Ectodermal cell (in vitro differentiated cells): ENCODE data around the gene RBKS.

Source experiments
- H3K27ac ChIP-seq: 2 replicates; pipeline ENCODE4 v1.7.0; 2013; ENCODE audit warnings: mild to moderate bottlenecking, low read depth, low read length; ENCODE audit not compliant: insufficient read depth, poor library complexity, severe bottlenecking
- H3K27me3 ChIP-seq: 2 replicates; pipeline ENCODE4 v1.7.0; 2013; ENCODE audit warnings: mild to moderate bottlenecking, low read length; ENCODE audit not compliant: insufficient read depth, control insufficient read depth, poor library complexity, severe bottlenecking
- H3K36me3 ChIP-seq: one replicate; pipeline ENCODE4 v1.7.0; 2013; ENCODE audit warnings: low read length; ENCODE audit not compliant: control insufficient read depth, insufficient read depth
- H3K4me1 ChIP-seq: one replicate; pipeline ENCODE4 v1.7.0; 2013; ENCODE audit warnings: low read length; ENCODE audit not compliant: control insufficient read depth, insufficient read depth
- H3K4me3 ChIP-seq: 2 replicates; pipeline ENCODE4 v1.7.0; 2013; ENCODE audit warnings: low read depth, low read length, control low read depth; ENCODE audit not compliant: insufficient read depth
- H3K9me3 ChIP-seq: 2 replicates; pipeline ENCODE4 v1.7.0; 2013; ENCODE audit warnings: mild to moderate bottlenecking, low read length, moderate library complexity; ENCODE audit not compliant: control insufficient read depth
- WGBS, 2 experiments: methylation state at CpG; one replicate each; pipeline ENCODE4 v1.1.7; 2013; ENCODE audit warnings: missing lambda C conversion rate in 2 of 2; 5-methylcytosine and 5-hydroxymethylcytosine counted together

The RBKS gene

DNA sequence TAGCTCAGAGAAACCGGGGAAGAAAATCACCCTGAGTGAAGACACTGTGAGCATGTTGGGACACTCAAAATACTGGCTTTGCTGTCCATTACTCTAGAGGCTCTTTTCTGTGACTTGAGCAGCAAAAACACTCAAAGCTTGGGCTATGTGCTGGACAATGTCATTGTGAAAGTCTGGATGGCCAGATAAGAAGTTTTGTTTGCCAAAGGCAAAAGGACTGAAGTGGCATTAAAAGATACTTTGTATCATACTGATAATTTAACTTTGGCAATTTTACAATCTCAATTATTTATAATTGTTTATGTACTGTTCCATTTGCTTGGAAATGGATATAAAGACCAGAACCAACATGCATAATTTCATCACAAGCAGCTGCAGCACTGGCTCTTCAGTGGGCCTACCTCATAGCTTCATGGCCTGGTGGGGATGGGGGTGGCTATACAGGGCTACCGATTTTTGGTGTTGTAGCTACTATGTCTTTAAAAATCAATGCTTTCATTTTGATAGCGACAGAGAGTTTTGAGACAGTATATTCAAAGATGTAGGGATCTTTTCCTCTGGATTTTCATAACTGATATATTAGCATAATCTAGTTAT, 51.1 kb downstream of the RBKS start:
- Histone ChIP-seq H3K27me3 (no peaks in the 10 kb centered on the region), H3K4me3 (no peak overlapping the region), H3K9me3 (no peaks in the 10 kb centered on the region), H3K36me3 (no peaks in the 10 kb centered on the region), H3K27ac (no peak overlapping the region), H3K4me1 (no peaks in the 10 kb centered on the region)
- 65 to 77% methylated on average over 1 to 3 of the region's 3 CpGs for WGBS, 2 experiments

DNA sequence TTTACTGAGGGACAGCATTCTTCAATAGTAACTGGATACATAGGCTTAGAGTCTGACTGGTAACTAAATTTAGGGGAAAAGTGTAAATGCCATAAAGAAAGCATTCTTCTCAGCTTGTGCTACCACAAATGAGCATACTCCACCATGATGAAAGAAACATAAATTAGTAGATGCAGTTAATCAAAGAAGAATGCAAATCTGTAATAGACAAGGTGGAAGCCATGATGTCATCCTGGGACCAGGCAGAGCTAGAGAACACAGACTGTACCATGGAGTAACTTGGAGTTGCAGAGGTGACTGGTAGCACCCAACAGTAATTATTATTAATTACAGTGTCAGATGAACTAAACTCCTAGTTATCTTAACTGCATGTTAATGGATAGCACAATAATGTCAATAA, 51.7 kb downstream of the RBKS start:
- H3K4me1 ChIP-seq: no peaks in the 10 kb centered on the region
- H3K27me3 ChIP-seq: no peaks in the 10 kb centered on the region
- H3K4me3 ChIP-seq: no peak overlapping the region
- no peak overlapping the region for H3K27ac ChIP-seq
- no peaks in the 10 kb centered on the region for H3K36me3 ChIP-seq
- H3K9me3 ChIP-seq: no peaks in the 10 kb centered on the region

DNA sequence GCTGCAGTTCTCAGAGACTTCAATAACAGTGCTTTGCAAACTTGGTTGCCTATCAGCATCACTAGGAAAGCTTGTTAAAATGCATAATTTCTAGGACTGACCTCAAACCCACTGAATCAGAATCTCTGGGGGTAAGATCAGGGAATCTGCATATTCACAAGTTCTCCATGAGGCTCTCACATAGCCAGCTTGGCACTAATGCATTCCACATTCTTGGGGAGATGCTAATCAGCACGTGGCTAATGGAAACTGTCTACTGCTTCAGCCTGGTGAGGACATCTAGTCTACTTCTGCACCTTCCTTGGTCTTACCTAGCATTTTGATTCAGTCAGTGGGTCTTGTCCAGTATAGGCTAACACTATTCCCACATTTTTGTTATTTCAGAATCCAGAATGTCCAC, 56.3 kb downstream of the RBKS start:
- 42 to 45% methylated on average over 1 of the region's 1 CpG for WGBS, 2 experiments

DNA sequence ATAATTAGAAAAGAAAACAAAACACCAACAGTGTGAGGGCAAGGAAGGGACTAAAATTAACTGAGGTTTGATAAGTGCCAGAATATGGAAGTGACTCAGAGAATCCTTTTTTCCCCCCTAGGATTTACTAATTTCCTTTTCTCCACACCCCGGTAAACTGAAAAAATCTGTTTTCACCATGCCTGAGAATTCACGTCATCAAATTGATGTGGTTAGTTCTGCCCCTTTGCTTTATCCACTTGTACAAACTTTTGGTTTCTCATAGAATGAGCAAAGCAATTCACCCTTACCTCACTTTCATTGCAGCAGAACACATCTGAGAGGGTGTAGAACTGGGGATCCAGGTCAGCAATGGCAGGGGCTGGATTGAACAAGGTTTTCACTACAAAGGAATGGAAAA, 57.8 kb downstream of the RBKS start:
- no peaks in the 10 kb centered on the region for H3K9me3 ChIP-seq
- whole genome bisulfite sequencing, 2 experiments: 95 to 98% methylated on average over 2 of the region's 2 CpGs
- no peaks in the 10 kb centered on the region for H3K4me1 ChIP-seq
- no peaks in the 10 kb centered on the region for H3K27me3 ChIP-seq
- H3K4me3 ChIP-seq: no peak overlapping the region
- no peak overlapping the region for H3K27ac ChIP-seq
- no peaks in the 10 kb centered on the region for H3K36me3 ChIP-seq

More for the DNA sequence above, 56.3 kb downstream of the RBKS start:
- H3K4me3 ChIP-seq: no peak overlapping the region
- H3K27ac ChIP-seq: no peak overlapping the region
- H3K4me1 ChIP-seq: no peaks in the 10 kb centered on the region
- no peaks in the 10 kb centered on the region for H3K36me3 ChIP-seq
- H3K27me3 ChIP-seq: no peaks in the 10 kb centered on the region
- no peaks in the 10 kb centered on the region for H3K9me3 ChIP-seq

DNA sequence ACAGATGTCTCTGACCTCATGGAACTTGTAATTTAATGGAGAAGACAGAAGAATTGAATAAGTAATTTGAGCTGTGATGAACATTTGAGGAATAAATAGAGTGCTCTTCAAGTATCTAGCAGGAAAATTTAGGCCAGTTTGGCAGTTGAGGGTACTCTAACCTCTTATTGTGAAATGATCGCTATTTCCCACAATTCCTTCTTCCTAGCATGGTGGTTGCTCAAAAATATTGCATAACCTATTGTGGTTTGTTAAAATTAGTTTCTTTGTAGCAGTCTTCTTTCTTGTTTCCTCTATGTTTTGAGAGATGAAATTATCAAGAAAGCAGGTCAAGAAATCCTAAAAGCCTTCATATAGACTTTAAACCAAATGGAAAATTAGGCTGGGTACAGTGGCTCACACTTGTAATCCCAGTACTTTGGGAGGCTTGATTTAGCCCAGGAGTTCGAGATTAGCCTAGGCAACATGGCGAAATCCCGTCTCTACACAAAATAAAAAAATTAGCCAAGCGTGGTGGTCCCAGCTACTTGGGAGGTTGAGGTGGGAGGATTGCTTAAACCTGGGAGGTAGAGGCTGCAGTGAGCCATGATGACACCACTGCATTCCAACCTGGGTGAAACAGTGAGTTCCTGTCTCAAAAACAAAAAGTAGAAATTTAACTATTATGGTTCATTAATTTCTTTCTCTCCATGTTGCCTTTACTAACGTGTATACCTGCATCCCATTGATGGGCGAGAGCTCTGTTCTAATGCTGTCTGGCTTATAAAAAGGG, 58.7 kb downstream of the RBKS start:
- H3K9me3 ChIP-seq: no peaks in the 10 kb centered on the region
- H3K4me1 ChIP-seq: no peaks in the 10 kb centered on the region
- no peaks in the 10 kb centered on the region for H3K27me3 ChIP-seq
- H3K36me3 ChIP-seq: no peaks in the 10 kb centered on the region
- H3K27ac ChIP-seq: no peak overlapping the region
- WGBS, 2 experiments: 87 to 95% methylated on average over 7 of the region's 7 CpGs
- H3K4me3 ChIP-seq: no peak overlapping the region

DNA sequence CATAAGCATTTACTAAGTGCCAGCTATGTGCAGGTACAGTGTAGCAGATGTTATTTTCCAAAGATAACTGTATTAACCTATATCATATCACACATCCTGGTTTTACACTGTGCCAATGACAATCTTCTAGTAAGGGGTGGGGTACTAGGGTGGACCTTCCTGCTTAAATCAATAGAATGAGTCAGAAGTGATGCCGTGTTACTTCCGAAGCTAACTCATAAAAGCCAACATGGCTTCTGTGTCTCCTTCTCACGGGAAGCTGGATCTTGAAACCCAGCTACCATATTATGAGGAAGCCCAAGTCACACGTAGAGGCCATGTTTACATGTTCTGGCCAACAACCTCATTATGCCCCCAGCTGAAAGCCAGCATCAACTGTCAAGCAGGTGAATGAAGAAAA, 59.5 kb downstream of the RBKS start:
- no peak overlapping the region for H3K27ac ChIP-seq
- H3K36me3 ChIP-seq: no peaks in the 10 kb centered on the region
- H3K27me3 ChIP-seq: no peaks in the 10 kb centered on the region
- H3K9me3 ChIP-seq: no peaks in the 10 kb centered on the region
- no peaks in the 10 kb centered on the region for H3K4me1 ChIP-seq
- 92 to 94% methylated on average over 4 of the region's 4 CpGs for WGBS, 2 experiments
- no peak overlapping the region for H3K4me3 ChIP-seq

DNA sequence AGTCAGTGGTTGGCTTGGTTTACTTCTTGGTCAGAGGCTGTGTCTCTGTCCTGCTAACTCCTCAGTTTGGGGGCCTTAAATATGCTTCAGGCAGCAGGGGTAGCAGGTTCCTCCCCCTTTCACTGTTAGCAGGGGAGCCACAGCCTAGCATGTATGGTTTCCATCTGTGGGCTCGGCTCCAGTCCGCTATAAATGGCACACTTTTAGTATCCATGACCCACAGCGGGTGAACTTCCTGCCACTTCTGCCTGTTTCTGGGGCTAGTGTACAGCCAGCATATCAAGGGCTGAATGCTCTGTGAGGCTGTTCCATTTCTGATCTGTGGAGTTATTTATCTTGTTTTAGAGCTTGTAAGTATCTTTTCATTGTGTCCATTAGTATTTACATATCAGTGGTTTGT, 60.4 kb downstream of the RBKS start:
- Histone ChIP-seq H3K4me3 (no peak overlapping the region), H3K27me3 (no peaks in the 10 kb centered on the region), H3K9me3 (no peaks in the 10 kb centered on the region), H3K27ac (no peak overlapping the region), H3K36me3 (no peaks in the 10 kb centered on the region), H3K4me1 (no peaks in the 10 kb centered on the region)
- WGBS, 2 experiments: 96 to 98% methylated on average over 3 of the region's 3 CpGs

DNA sequence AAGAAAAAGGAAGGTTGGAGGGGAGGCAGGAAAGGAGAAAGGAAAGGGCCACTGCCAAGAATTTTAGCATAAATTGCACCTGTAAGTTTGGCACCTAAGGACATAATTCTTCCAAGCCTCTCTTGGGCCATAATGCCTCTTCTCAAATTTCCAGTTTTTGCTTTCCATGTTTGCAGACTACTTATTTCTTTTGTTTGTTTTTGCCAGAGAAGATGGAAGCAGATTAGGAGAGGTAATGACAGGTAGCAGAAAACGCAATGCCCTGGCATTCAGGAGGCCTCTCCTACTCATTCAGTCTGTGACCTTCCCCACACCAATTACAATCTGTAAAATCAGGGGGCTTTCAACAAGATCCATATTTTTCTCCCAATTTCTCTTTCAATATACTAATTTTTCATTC, 61.9 kb downstream of the RBKS start:
- Histone ChIP-seq H3K4me1 (no peaks in the 10 kb centered on the region), H3K9me3 (no peaks in the 10 kb centered on the region), H3K4me3 (no peak overlapping the region), H3K27me3 (no peaks in the 10 kb centered on the region), H3K27ac (no peak overlapping the region), H3K36me3 (no peaks in the 10 kb centered on the region)
- 71 to 93% methylated on average over 1 of the region's 1 CpG for WGBS, 2 experiments

DNA sequence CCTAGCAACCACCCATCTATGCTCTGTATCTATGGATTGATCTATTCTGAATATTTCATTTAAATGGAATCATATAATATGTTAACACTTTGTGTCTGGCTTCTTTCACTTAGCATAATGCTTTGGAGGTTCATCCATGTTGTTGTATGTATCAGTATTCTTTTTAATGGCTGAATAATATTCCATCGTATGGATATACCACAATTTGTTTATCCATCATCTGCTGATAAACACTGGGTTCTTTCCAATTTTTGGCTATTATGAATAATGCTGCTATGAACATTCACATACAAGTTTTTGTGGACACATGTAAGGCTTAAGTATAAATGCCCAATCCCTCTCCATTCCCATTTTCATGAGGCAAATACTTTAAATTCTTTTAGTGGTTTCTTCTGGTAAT, 65.8 kb downstream of the RBKS start:
- Histone ChIP-seq H3K36me3 (no peaks in the 10 kb centered on the region), H3K4me1 (no peaks in the 10 kb centered on the region), H3K27ac (no peak overlapping the region), H3K9me3 (no peaks in the 10 kb centered on the region), H3K27me3 (no peaks in the 10 kb centered on the region), H3K4me3 (no peak overlapping the region)
- WGBS, 2 experiments: 75% methylated on average over 1 of the region's 1 CpG; no CpG with 5 or more reads in 1 of the 2 experiments

DNA sequence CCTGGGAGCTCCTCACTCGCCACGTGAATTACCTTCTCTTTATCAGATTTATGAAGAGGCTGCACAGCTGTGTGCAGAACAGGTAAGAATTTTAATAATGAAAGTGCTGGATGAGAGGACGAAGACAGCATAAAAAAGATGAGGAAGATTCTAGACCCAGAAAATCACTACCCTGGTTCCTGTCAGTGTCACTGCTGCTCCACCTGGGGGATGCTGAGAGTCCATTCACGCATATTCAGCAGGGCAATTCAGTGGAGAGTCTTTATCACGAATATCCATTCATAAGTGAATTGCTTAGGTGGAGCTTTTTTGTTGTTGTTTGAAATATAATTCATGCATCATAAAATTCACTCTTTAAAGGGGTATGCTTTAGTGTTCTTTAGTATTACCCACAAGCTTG, 66.6 kb downstream of the RBKS start:
- 90 to 96% methylated on average over 5 of the region's 5 CpGs for WGBS, 2 experiments
- no peaks in the 10 kb centered on the region for H3K36me3 ChIP-seq
- no peak overlapping the region for H3K4me3 ChIP-seq
- H3K27ac ChIP-seq: no peak overlapping the region
- no peaks in the 10 kb centered on the region for H3K4me1 ChIP-seq
- no peaks in the 10 kb centered on the region for H3K9me3 ChIP-seq
- H3K27me3 ChIP-seq: no peaks in the 10 kb centered on the region
